ENCODE measurements around the gene EXOC3.
"Not testable (repeated sequence)": the region's sequence is repeated elsewhere in the genome, so short reads cannot be mapped to it uniquely, and the experiment has no call there.

Gene EXOC3

GRCh38 chr5:473551-474192, 30.7 kb downstream of the EXOC3 start:
- DNase-seq (ENCODE audit: low read depth): peak; percentile 27

GRCh38 chr5:474232-474839, 31.4 kb downstream of the EXOC3 start:
- not testable (repeated sequence) for DNase-seq (ENCODE audit: low read depth)

- DNase-seq (ENCODE audit: low read depth): no peak
These were observed 32.1 kb downstream of the EXOC3 start for GRCh38 chr5:474840-475661.

- no peak for DNase-seq (ENCODE audit: low read depth)
These were observed 32.7 kb downstream of the EXOC3 start for GRCh38 chr5:475704-476101.

DNA sequence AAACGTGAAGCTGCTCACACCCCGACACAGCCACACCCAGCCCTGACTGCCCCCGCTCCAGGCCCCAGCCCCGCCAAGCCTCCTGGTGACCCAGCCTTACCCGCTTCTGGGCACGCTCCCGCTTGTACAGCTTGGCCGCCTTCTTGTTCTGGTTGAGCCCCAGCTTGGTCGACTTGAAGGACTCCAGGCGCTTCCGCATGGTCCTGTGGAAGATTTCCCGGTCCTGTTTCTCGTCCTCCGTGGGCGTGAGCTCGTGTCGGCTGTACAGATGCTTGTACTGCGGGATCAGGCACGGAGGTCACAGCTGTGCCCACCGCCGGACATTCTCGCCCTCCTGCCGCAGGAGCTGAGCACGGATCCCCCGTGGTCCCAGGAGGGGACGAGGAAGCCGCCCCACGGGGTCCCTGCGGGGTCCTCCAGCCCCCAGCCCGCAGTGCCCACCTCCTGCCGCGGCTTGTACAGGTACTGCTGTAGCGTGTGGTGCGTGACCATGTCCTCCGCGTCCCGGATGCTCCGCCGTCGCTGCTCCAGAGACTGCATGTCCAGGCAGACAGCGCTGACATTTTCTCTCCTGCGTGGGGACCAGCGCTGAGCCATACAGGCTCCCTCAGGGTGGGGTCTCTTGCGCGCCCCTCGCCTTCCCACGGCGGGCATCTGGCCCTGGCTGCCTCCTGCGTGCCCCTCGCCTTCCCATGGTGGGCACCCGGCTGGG, 33.3 kb downstream of the EXOC3 start:
- DNase-seq (ENCODE audit: low read depth): no peak

GRCh38 chr5:476814-477175, 33.8 kb downstream of the EXOC3 start:
- no peak for DNase-seq (ENCODE audit: low read depth)

DNA sequence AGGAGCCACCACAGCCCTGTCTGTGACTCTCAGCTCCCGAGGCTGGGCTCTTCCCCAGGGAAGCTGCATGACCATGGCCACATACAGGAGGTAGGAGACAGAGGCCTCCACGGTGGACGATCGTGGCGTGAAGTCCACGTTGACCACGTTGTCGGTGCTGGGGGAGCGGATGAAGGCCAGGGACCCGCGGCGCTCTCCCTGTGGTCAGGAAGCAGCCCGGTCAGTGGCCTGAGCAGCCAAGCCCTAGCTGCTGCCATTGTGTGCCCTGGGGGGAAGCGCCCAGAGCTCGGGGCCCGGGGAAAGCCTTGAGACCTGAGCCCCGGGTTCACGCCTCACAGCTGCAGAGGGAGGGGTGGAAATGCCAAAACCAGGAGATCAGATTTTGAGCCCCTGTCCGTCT, 34.3 kb downstream of the EXOC3 start:
- no peak for DNase-seq (ENCODE audit: low read depth)

DNA sequence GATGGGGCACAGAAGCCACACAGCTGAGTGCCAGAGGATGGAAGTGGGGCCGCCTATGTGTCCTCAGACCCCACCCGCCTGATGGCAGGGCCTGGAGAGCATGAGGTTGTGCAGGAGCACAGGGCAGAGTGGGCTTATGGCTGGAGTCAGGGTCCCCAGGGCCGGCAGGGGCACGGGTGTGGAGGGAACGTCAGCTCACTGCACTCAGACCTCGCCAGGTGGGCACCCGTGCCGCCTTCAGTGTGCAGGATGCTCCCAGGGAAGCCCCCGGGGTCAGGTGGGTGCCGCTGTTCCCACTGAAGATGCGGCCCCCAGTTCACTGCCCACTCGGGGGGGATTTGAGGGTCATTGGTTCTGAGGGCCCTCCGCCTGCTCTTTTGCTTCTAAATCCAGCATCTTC, 34.9 kb downstream of the EXOC3 start:
- DNase-seq (ENCODE audit: low read depth): no peak

GRCh38 chr5:478369-478981, 35.5 kb downstream of the EXOC3 start:
- DNase-seq (ENCODE audit: low read depth): no peak

DNA sequence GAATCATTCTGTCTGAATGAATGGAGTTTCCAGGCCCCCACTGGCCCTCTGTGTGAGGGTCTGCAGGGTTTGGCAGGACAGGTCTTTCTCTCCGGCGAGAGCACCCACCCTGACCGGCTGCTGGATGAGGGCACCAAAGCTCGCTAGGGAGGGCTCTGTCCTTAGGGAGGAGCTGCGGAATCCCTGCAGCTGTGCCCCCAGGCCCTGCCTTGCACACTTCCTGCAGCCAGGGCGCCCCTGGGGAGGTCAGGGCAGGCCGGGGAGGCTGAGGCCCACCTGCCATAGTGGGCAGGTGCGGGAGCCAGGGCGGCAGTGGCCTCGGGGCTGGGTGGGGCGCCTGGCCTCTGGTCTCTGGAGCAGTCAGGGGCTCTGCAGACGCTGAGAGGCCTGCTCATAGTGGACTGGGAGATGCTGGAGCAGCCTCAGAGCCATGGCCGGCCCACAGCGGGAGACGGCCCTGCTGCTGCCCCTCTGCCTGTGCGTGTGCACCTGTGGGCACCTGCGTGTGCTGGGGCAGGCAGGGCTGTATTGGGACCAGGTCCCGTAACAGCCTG, 36.1 kb downstream of the EXOC3 start:
- no peak for DNase-seq (ENCODE audit: low read depth)

GRCh38 chr5:479566-480319, 36.8 kb downstream of the EXOC3 start:
- no peak for DNase-seq (ENCODE audit: low read depth)

DNA sequence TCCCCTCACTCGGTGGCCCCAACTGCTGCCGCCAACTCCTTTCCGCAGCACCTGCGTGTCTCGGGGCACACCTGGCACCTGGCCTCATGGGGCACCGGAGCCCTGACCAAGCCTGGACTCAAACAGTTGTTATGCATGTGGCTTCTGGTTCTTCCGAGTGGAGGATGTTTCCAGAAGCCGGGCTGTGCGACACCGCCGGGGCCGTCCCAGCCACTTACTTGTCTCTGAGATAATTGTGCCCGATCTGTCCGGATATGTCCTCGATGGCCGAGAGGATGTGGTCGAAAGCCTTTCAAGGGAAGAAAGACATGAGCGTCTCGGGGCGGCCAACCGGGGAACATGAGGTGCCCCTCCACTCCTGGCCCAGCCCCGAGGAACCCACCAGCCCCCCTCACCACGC, 38.4 kb downstream of the EXOC3 start:
- no peak for DNase-seq (ENCODE audit: low read depth)

- DNase-seq (ENCODE audit: low read depth): no peak
These were observed 39.0 kb downstream of the EXOC3 start for GRCh38 chr5:482021-482420.

DNA sequence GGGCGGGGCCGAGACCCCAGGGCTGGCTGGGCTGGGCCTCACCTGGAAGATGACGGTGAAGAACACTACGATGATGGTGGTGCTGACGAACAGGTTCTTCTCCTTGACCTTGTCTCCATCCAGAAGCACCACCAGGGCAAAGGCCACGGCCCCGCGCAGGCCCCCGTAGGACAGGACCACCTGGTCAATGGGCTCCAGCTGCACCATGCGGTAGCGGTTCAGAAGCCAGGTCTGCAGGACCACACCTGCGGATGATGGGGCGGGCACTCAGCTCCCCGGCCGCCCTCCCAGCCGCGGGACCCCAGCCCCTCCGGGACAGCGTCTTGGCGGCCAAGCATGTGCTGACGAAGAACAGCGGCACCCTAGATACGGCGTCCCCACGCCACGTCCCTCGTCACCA, 39.5 kb downstream of the EXOC3 start:
- no peak for DNase-seq (ENCODE audit: low read depth)

DNA sequence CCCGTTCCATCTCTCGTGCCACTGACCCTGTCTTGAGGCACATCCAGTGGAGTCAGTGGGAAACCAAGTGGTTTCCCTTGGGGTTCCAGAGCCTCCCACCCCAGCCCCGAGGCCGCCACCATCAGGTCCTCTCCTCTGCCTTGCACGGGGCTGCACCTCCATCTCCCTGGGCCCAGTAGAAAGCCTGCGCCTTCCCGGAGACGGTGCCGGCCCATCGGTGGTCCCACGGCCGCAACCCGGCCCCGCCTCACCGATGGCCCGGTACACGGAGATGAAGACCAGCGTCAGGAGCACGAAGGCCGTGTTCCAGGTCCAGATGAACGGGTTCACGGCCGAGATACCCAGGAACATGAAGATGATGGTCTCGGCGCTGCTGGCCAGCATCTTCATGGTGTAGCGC, 40.0 kb downstream of the EXOC3 start:
- DNase-seq (ENCODE audit: low read depth): no peak

DNA sequence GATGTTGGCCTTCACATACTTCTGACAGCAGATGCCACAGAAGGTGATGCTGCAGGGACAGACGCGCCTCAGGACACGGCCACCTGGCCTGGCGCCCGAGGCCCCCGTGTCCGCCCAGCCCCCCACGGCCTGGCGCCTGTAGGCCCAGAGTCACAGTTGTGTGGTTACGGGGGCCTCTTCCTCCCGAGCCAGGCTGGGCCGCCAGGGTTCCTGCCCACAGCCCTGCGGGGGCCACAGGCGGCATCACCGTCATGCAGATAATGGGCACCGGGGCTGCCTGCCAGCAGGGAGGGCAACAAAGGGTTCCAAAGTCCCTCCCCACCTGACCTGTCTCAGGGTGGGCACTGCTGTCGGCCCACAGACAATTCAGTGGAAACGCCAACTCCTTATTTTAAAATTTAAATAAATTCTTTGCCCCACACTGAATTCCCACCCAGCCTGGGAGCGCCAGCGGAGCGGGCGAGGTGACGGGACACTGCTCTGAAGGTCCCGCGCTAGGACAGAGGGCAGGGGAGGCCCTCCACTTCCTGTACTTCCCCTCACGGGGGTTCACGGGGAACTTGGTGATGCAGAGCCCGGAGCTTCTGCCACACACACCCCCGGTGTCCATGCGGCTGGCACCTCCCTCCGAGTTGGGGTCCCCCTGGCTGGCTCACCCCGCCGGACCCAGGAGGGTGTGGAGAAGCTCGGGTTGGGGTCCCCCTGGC, 40.6 kb downstream of the EXOC3 start:
- DNase-seq (ENCODE audit: low read depth): no peak

GRCh38 chr5:484556-484955, 41.6 kb downstream of the EXOC3 start:
- DNase-seq (ENCODE audit: low read depth): no peak

GRCh38 chr5:485113-485945, 42.4 kb downstream of the EXOC3 start:
- DNase-seq (ENCODE audit: low read depth): no peak

DNA sequence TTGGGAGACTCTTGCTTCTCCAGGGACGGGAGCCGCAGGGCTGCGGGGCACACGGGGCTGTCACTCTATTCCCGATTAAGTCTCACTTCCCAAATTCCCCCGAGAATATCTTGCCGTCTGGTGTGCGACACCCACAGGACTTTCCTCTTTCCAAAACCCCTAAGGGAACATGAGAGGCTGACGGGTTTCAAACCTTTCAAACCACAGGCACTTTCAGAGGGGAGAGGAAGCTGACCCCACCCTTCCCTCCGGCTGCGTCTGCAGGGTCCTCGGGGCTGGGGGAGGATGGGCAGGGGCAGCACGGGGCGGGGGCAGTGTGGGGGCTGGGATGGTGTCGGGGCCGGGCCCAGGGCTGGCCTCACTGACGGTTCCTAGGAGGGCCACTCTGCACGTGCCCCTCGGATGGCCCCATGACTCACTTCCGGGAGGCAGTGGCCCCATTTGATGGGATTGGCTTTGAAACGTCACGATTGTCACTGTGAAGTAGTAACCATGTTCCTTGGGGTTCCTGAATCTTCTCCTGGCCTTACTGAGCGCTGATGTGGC, 43.0 kb downstream of the EXOC3 start:
- no peak for DNase-seq (ENCODE audit: low read depth)
